Spleen (tissue), 11 donors: ENCODE results near the gene RAPGEF3. TPM values are rescaled to one million over a fixed set of nuclear protein-coding genes. Genes with fewer than 3 reads are reported as not detected.
A peak's percentile ranks its signal among the peaks of the same experiment; 100 is the strongest.

Experiments used
- DNase-seq: peaks from one replicate; pipeline ENCODE4 v3.0.0-alpha.2; 2020
- H3K27ac ChIP-seq, 8 donors: fragments of 200-600 bp; sonication (generic) in 7 of 8; 1 replicate in 4 of 8; 2 replicates in 4 of 8; pipeline versions ENCODE4 v1.5.0 to v1.8.0; 2016 to 2021; ENCODE audit warnings: inconsistent platforms in 4 of 8, mild to moderate bottlenecking in 4 of 8, moderate library complexity in 1 of 8
- H3K27me3 ChIP-seq, 7 donors: fragments of 200-600 bp; sonication (generic) in 6 of 7; replicated peaks in 1 of 7; 1 replicate in 4 of 7; 2 replicates in 3 of 7; pipeline versions ENCODE4 v1.5.0 to v1.8.0; 2016 to 2021; ENCODE audit warnings: inconsistent platforms in 3 of 7, mild to moderate bottlenecking in 1 of 7
- H3K36me3 ChIP-seq, 6 donors: fragments of 200-600 bp; sonication (generic) in 5 of 6; 1 replicate in 4 of 6; 2 replicates in 2 of 6; pipeline versions ENCODE4 v1.5.0 to v1.8.0; 2016 to 2021; ENCODE audit warnings: inconsistent platforms in 2 of 6
- H3K4me1 ChIP-seq, 6 donors: fragments of 200-600 bp; sonication (generic) in 5 of 6; 1 replicate in 3 of 6; 2 replicates in 3 of 6; pipeline versions ENCODE4 v1.5.0 to v1.8.0; 2016 to 2021; ENCODE audit warnings: inconsistent platforms in 3 of 6
- H3K4me3 ChIP-seq, 8 donors: fragments of 200-600 bp; sonication (generic) in 7 of 8; 1 replicate in 4 of 8; 2 replicates in 4 of 8; pipeline versions ENCODE4 v1.5.0 to v1.8.0; 2016 to 2021; ENCODE audit warnings: inconsistent platforms in 4 of 8, mild to moderate bottlenecking in 4 of 8, moderate library complexity in 2 of 8
- H3K9me3 ChIP-seq, 8 donors: fragments of 200-600 bp; sonication (generic) in 7 of 8; 1 replicate in 4 of 8; 2 replicates in 4 of 8; pipeline versions ENCODE4 v1.5.0 to v1.8.0; 2016 to 2021; ENCODE audit warnings: inconsistent platforms in 4 of 8
- POLR2A ChIP-seq, 3 donors: fragments of 450-650 bp; IDR thresholded peaks; one replicate each; pipeline ENCODE4 v1.5.1; 2017; ENCODE audit warnings: antibody characterized with exemption in 3 of 3, mild to moderate bottlenecking in 1 of 3
- POLR2AphosphoS5 ChIP-seq, 3 donors: sonication (generic); formaldehyde crosslinking; IDR thresholded peaks; one replicate each; pipeline ENCODE4 v1.5.1; 2017; ENCODE audit warnings: antibody characterized with exemption in 3 of 3
- WGBS, 5 donors: extraction: QIAGEN DNeasy Blood & Tissue Kit in 3 of 5; methylation state at CpG; one replicate each; pipeline versions ENCODE4 v1.1.5 to v1.1.7; 2013 to 2018; 5-methylcytosine and 5-hydroxymethylcytosine counted together
- intact Hi-C: fragments of 100-400 bp; cut with DNase I; formaldehyde crosslinking; loops from one replicate; pipeline ENCODE4 v1.15.0; 2023; ENCODE audit warnings: low total_unique reads
- polyA plus RNA-seq, 3 donors: library from polyadenylated mRNA; stranded (reverse); fragments of 200-250 nt; gene quantifications; one replicate each; pipeline ENCODE4 v1.2.1, GENCODE V29; 2013
- total RNA-seq, 7 donors: library from RNA; depleted of rRNA in 3 of 7; stranded (reverse); fragments of >200 nt in 3 of 7; fragmentation: NEBNext Ultra II Directional in 4 of 7; extraction: Animal tissue kit (Norgen Biotek cat#: 25700) in 4 of 7; gene quantifications; one replicate each; pipeline versions ENCODE4 v1.1.0 to v1.2.1, GENCODE V29; 2016 to 2021
- TF ChIP-seq, protein P1 (sequence below), 11 experiments: fragments of 200-600 bp in 7 of 11; fragments of 450-650 bp in 4 of 11; sonication (generic) in 4 of 11; IDR thresholded peaks in 8 of 11; conservative IDR thresholded peaks in 3 of 11; 1 replicate in 7 of 11; 2 replicates in 4 of 11; pipeline versions ENCODE4 v1.4.0 to v1.8.0; 2016 to 2021; ENCODE audit warnings: antibody characterized with exemption in 11 of 11, inconsistent platforms in 4 of 11, mild to moderate bottlenecking in 1 of 11
- donor health status: healthy with polysubstance abuse.
- donor health status: DM: no; HTN: no; CAD: no; lungs with moderate emphysema.
- donor health status: DM: no; HTN: no; CAD: no.
- donor health status: Bipolar disorder and iron deficiency.
- donor health status: healthy.
- donor health status: DM: no; HTN: no; CAD: no.
- donor health status: DM: yes; HTN: yes; CAD: no.

Gene RAPGEF3
- total and polyA plus RNA-seq, 10 donors = 21.4 to 116 (median 58.7) TPM

- TF ChIP-seq, protein P1, sequence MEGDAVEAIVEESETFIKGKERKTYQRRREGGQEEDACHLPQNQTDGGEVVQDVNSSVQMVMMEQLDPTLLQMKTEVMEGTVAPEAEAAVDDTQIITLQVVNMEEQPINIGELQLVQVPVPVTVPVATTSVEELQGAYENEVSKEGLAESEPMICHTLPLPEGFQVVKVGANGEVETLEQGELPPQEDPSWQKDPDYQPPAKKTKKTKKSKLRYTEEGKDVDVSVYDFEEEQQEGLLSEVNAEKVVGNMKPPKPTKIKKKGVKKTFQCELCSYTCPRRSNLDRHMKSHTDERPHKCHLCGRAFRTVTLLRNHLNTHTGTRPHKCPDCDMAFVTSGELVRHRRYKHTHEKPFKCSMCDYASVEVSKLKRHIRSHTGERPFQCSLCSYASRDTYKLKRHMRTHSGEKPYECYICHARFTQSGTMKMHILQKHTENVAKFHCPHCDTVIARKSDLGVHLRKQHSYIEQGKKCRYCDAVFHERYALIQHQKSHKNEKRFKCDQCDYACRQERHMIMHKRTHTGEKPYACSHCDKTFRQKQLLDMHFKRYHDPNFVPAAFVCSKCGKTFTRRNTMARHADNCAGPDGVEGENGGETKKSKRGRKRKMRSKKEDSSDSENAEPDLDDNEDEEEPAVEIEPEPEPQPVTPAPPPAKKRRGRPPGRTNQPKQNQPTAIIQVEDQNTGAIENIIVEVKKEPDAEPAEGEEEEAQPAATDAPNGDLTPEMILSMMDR (IDR thresholded peaks at IDR 0.05 in 8 of 11, conservative IDR thresholded peaks at IDR 0.05 in 3 of 11) = no peak
- TF ChIP-seq POLR2AphosphoS5 (IDR thresholded peaks at IDR 0.05) (no peak), POLR2A (IDR thresholded peaks at IDR 0.05) (no peak)
- Histone ChIP-seq H3K4me1 (peaks cover 22 to 86% (median 71%) of the 10 kb centered on the region in 6 donors), H3K9me3 (no peaks in the 10 kb centered on the region), H3K4me3 (peak overlapping the region; percentile 42 to 72 (median 56)), H3K27me3 (no peaks in the 10 kb centered on the region), H3K27ac (peak overlapping the region; percentile 52 to 89 (median 79)), H3K36me3 (no peaks in the 10 kb centered on the region)
- 0 to 6% (median 2%) methylated on average over 2 to 10 of the region's 10 CpGs for WGBS, 5 donors
- DNase-seq = no peak
- intact Hi-C loops = no loop called here
These were observed 171 bp downstream of the RAPGEF3 start for GRCh38 chr12:47758584-47758833.

- H3K27me3 ChIP-seq = no peaks in the 10 kb centered on the region
- peak; percentile 86 for DNase-seq
- intact Hi-C loops = no loop called here
- TF ChIP-seq POLR2AphosphoS5 (IDR thresholded peaks at IDR 0.05) (peak; percentile 19 to 73 (median 54)), POLR2A (IDR thresholded peaks at IDR 0.05) (peak in 1 of 3 donors; percentile 10)
- TF ChIP-seq, protein P1 (IDR thresholded peaks at IDR 0.05 in 8 of 11, conservative IDR thresholded peaks at IDR 0.05 in 3 of 11) = no peak
- no peaks in the 10 kb centered on the region for H3K36me3 ChIP-seq
- H3K27ac ChIP-seq = peak overlapping the region; percentile 52 to 89 (median 79)
- H3K4me1 ChIP-seq = peaks cover 25 to 86% (median 71%) of the 10 kb centered on the region in 6 donors
- WGBS, 5 donors = 32 to 46% (median 33%) methylated on average over 13 to 20 of the region's 20 CpGs
- H3K9me3 ChIP-seq = no peaks in the 10 kb centered on the region
- H3K4me3 ChIP-seq = peak overlapping the region; percentile 42 to 72 (median 56)
These were observed 668 bp downstream of the RAPGEF3 start for GRCh38 chr12:47757840-47758583.

DNA sequence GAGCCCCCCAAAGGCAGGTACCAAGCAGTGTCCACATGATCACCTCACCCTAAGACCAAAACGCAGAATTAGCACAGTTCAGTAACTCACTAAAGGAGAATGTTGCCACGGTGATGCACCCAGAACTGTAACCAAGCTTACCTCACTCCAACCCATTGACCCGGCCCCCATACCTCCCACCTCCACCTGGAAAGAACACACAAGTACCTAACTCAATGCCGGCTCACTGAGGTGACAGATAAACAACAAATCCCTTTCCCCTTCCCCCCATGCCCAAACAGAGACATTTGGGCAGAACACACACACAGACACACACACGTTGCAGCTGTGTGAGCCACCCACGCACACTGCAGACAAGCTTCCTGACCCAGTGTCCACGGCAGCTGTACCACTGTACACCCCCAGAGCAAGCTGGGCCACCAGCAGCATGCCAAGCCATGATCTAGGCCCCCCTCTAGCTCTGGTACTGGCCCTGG lies 1.3 kb downstream of the RAPGEF3 start:
- TF ChIP-seq POLR2AphosphoS5 (IDR thresholded peaks at IDR 0.05) = no peak
- TF ChIP-seq POLR2A (IDR thresholded peaks at IDR 0.05) = no peak
- TF ChIP-seq, protein P1 (IDR thresholded peaks at IDR 0.05 in 8 of 11, conservative IDR thresholded peaks at IDR 0.05 in 3 of 11) = no peak
- no peak for DNase-seq
- Histone ChIP-seq H3K27me3 (no peaks in the 10 kb centered on the region), H3K4me1 (peaks cover 31 to 86% (median 73%) of the 10 kb centered on the region in 6 donors), H3K27ac (peak overlapping the region; percentile 22 to 89 (median 79)), H3K4me3 (peak overlapping the region; percentile 20 to 72 (median 56)), H3K36me3 (no peaks in the 10 kb centered on the region), H3K9me3 (no peaks in the 10 kb centered on the region)
- 32 to 51% (median 40%) methylated on average over 7 of the region's 7 CpGs for whole genome bisulfite sequencing, 5 donors
- intact Hi-C loops = no loop called here
